GM23338 (cell line): Measurements from ENCODE around the gene ECD. TPM values are rescaled to one million over a fixed set of nuclear protein-coding genes. Genes with fewer than 3 reads are reported as not detected.

Source experiments
- CTCF ChIP-seq, 2 experiments: fragments of 200-600 bp in 1 of 2; sonication (generic) in 1 of 2; conservative IDR thresholded peaks; 2 replicates each; pipeline versions ENCODE4 v1.5.1 to v1.6.1; 2016 to 2017; ENCODE audit warnings: antibody characterized with exemption in 2 of 2, low read depth in 2 of 2, mild to moderate bottlenecking in 2 of 2, moderate library complexity in 1 of 2
- ETS1 ChIP-seq: IDR thresholded peaks from 2 replicates; pipeline ENCODE4 v1.6.1; 2016; ENCODE audit warnings: antibody characterized with exemption
- EZH2 ChIP-seq: fragments of 200-600 bp; sonication (generic); IDR thresholded peaks from one replicate; pipeline ENCODE4 v1.8.0; 2017; ENCODE audit warnings: antibody characterized with exemption, mild to moderate bottlenecking, low read depth; ENCODE audit not compliant: unreplicated experiment
- JUNB ChIP-seq: IDR thresholded peaks from one replicate; pipeline ENCODE4 v1.6.1; 2016; ENCODE audit warnings: antibody characterized with exemption; ENCODE audit not compliant: unreplicated experiment
- NANOG ChIP-seq: IDR thresholded peaks from 2 replicates; pipeline ENCODE4 v1.6.1; 2016; ENCODE audit warnings: antibody characterized with exemption, borderline replicate concordance
- POLR2AphosphoS5 ChIP-seq: IDR thresholded peaks from 2 replicates; pipeline ENCODE4 v1.6.1; 2016; ENCODE audit warnings: antibody characterized with exemption, low read depth
- ZNF331 ChIP-seq: fragments of 250-450 bp; sonication (Bioruptor Pico); IDR thresholded peaks from 2 replicates; pipeline ENCODE4 v1.5.0; 2020; ENCODE audit warnings: low read depth, mild to moderate bottlenecking, moderate library complexity
- polyA plus RNA-seq: library from polyadenylated mRNA; unstranded; fragments of >200 nt; fragmentation: Nextera tagmentation; extraction: Ambion mirVana; gene quantifications from 2 replicates; pipeline ENCODE4 v1.2.1, GENCODE V29; 2016
- small RNA-seq: library from RNA; depleted of rRNA; stranded (forward); fragments of <200 nt; gene quantifications from one replicate; pipeline ENCODE3, GENCODE V24; 2014; ENCODE audit warnings: low replicate concordance
- total RNA-seq: library from RNA; depleted of rRNA; stranded (reverse); fragments of >200 nt; shearing (Covaris generic); gene quantifications from 2 replicates; pipeline ENCODE4 v1.2.3, GENCODE V29; 2014; rRNA removed

Gene ECD
- total and polyA plus RNA-seq, 2 experiments from 2014 or later = 37.8 to 56.6 TPM

- TF ChIP-seq ETS1 (no peak), CTCF (conservative IDR thresholded peaks at IDR 0.05; ENCODE audit: low read depth in 2 of 2) (no peak), POLR2AphosphoS5 (no peak), NANOG (no peak), EZH2 (no peak), ZNF331 (CRISPR knock-in tag) (no peak), JUNB (no peak)
Measured at GRCh38 chr10:73084209-73084608, 83.6 kb downstream of the ECD start (continued).

Small RNA genes lying within 50 kb of the gene (small RNA-seq; reads per million reads assigned to genes)
- not detected for gene RF00019
- 0.87 reads per million, percentile 56 among the genes with 10 or more reads in this experiment for gene SNORA11F

Other genes starting within 250 kb of the ECD start
- not detected in 2 replicates for gene PLA2G12B, start 213.2 kb downstream of the ECD start, total RNA-seq
- gene PLA2G12B, start 213.2 kb downstream of the ECD start, polyA plus RNA-seq = not detected in 2 replicates
- gene P4HA1, start 71.1 kb downstream of the ECD start, total RNA-seq = 22.1 and 27.1 TPM in 2 replicates
- gene P4HA1, start 71.1 kb downstream of the ECD start, polyA plus RNA-seq = 22.2 and 26.4 TPM in 2 replicates
- 1.4 and 4.3 TPM in 2 replicates for gene NUDT13, start 57.6 kb downstream of the ECD start, total RNA-seq
- 2.2 and 3.6 TPM in 2 replicates for gene NUDT13, start 57.6 kb downstream of the ECD start, polyA plus RNA-seq
- 11.2 and 13.6 TPM in 2 replicates for gene FAM149B1, start 111 bp upstream of the ECD start, total RNA-seq
- 14.7 and 19.3 TPM in 2 replicates for gene FAM149B1, start 111 bp upstream of the ECD start, polyA plus RNA-seq
- 27.8 and 33.2 TPM in 2 replicates for gene DNAJC9, start 79.2 kb upstream of the ECD start, total RNA-seq
- gene DNAJC9, start 79.2 kb upstream of the ECD start, polyA plus RNA-seq = 23.6 and 31.0 TPM in 2 replicates
- gene MRPS16, start 84.6 kb upstream of the ECD start, total RNA-seq = 83.2 and 90.0 TPM in 2 replicates
- gene MRPS16, start 84.6 kb upstream of the ECD start, polyA plus RNA-seq = 166 and 173 TPM in 2 replicates
- 0.08 and 0.17 TPM in 2 replicates for gene CFAP70, start 190.9 kb upstream of the ECD start, total RNA-seq
- gene CFAP70, start 190.9 kb upstream of the ECD start, polyA plus RNA-seq = 0.24 and 0.87 TPM in 2 replicates
- gene ANXA7, start 246.1 kb upstream of the ECD start, total RNA-seq = 63.7 and 71.4 TPM in 2 replicates
- gene ANXA7, start 246.1 kb upstream of the ECD start, polyA plus RNA-seq = 77.6 and 80.1 TPM in 2 replicates